GM19395 (cell line): ENCODE measurements around the gene RCOR3.
"Not testable (repeated sequence)": the region's sequence is repeated elsewhere in the genome, so short reads cannot be mapped to it uniquely, and the experiment has no call there.

Experiments
- ATAC-seq: cut with Tn5 transposase; IDR thresholded peaks from one replicate; pipeline ENCODE4 v1.9.1; 2021; ENCODE audit warnings: mild to moderate bottlenecking, moderate library complexity; ENCODE audit not compliant: unreplicated experiment

Gene RCOR3

GRCh38 chr1:211258756-211259637, at the start of gene RCOR3:
TSS of gene RCOR3 (plus strand) at chr1:211259366. CDS start at chr1:211259561, 195 bp downstream.
- peak; percentile 53 for ATAC-seq

- ATAC-seq, result no peak
Measured at GRCh38 chr1:211210052-211210451, 49.1 kb upstream of the RCOR3 start.

GRCh38 chr1:211210965-211211364, 48.2 kb upstream of the RCOR3 start:
- ATAC-seq, result no peak

GRCh38 chr1:211213702-211214101, 45.5 kb upstream of the RCOR3 start:
- no peak for ATAC-seq

GRCh38 chr1:211215577-211215976, 43.6 kb upstream of the RCOR3 start:
- no peak for ATAC-seq

GRCh38 chr1:211217392-211217791, 41.8 kb upstream of the RCOR3 start:
- no peak for ATAC-seq

- ATAC-seq, result not testable (repeated sequence)
Measured at GRCh38 chr1:211222469-211223234, 36.5 kb upstream of the RCOR3 start.

GRCh38 chr1:211228573-211229364, 30.4 kb upstream of the RCOR3 start:
- not testable (repeated sequence) for ATAC-seq

GRCh38 chr1:211229365-211229759, 29.8 kb upstream of the RCOR3 start:
- no peak for ATAC-seq

GRCh38 chr1:211231873-211232272, 27.3 kb upstream of the RCOR3 start:
- no peak for ATAC-seq

- no peak for ATAC-seq
Measured at GRCh38 chr1:211236633-211237320, 22.4 kb upstream of the RCOR3 start.

GRCh38 chr1:211237579-211237978, 21.6 kb upstream of the RCOR3 start:
- ATAC-seq, result no peak

GRCh38 chr1:211240567-211240966, 18.6 kb upstream of the RCOR3 start:
- not testable (repeated sequence) for ATAC-seq

- ATAC-seq, result no peak
Measured at GRCh38 chr1:211241071-211241470, 18.1 kb upstream of the RCOR3 start.

GRCh38 chr1:211243639-211244038, 15.5 kb upstream of the RCOR3 start:
- not testable (repeated sequence) for ATAC-seq

GRCh38 chr1:211246583-211246982, 12.6 kb upstream of the RCOR3 start:
- not testable (repeated sequence) for ATAC-seq

- no peak for ATAC-seq
Measured at GRCh38 chr1:211247921-211248320, 11.2 kb upstream of the RCOR3 start.

- ATAC-seq, result not testable (repeated sequence)
Measured at GRCh38 chr1:211249611-211250010, 9.6 kb upstream of the RCOR3 start.

- no peak for ATAC-seq
Measured at GRCh38 chr1:211257826-211258225, 1.3 kb upstream of the RCOR3 start.

- peak; percentile 46 for ATAC-seq
Measured at GRCh38 chr1:211258310-211258755, 833 bp upstream of the RCOR3 start.
